NCI-H526 treated with DMSO at 0.1 percent for 48 hours (cell line): Measurements from ENCODE around the gene ALPL.

ENCODE experiments used
- DNase-seq: peaks from one replicate; lab custom pipeline; 2025; lab: John Stamatoyannopoulos, UW

The ALPL gene

DNA sequence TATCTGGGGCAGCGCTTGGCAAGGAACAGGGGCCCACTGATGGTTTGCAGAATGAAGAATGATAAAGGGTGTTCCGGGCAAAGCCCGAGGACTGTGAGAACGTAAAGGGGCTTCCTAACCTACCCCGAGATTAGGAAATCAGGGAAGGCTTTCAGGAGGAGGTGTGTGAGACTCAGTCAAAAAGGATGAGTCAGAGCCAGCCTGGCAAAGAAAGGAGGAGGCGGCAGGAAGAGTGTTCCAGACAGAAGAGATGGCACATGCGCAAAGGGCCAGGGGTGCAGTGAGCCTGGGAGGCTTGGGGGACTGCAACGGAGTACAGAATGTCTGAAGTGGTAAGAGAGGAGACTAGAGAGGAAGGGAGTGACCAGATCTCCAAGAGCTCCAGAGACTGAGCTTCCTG lies 89.7 kb downstream of the ALPL start:
- DNase-seq: no peak

DNA sequence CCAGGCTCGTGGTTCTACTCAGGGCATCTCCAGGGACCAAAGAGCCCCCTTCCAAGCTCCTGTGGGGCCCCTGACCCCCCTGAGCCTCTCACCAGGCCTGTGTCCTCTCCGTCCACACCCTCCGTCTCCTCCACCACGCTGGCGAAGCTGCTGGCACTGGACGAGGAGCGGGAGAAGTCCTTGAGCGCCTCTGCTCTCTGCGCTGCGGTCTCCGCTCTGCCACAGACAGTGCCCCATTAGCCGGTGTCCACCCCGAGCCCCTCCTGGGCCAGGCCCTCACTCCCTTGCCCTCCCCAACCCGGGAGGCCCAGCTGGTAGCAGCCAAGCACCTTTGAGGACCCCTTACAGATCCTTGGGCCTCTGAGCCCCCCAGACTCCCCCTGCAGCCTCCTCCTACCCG lies 90.2 kb downstream of the ALPL start:
- no peak for DNase-seq

DNA sequence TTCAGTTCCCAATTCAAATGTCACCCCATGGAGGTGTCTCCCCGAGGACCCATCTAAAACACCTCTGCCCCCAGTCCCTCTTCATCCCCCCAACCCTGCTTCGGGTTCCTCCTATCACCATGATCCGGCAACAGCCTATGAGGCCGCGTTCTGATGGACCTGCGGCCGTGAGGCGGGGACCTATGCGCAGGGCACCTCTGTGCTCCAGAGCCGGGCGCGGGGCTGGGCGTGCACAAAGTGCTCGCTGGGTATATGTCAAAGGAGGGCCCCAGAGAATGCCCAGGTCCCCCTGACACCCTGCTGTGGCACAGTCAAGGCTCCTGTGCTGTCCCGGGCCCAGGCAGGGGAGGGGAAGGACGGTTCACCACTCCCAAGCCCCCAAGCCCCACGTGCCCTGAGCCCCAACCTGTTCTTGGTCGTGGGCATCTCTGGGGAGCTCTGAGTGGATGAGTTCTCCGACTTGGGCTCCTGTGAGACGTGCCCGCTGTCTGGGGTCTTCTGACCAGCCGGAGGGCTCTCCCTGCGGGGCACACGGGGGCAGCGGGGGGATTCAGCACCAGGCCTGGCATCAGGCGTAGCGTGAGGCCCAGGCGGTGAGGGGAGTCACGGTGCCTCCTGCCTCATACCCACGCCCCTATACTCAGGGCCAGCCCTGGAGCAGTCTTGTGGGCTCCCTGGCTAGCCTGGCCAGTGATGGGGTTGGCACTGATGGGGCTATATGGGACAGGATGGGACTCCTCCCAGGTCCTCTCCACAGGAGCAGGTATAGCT lies 92.2 kb downstream of the ALPL start:
- DNase-seq: no peak

DNA sequence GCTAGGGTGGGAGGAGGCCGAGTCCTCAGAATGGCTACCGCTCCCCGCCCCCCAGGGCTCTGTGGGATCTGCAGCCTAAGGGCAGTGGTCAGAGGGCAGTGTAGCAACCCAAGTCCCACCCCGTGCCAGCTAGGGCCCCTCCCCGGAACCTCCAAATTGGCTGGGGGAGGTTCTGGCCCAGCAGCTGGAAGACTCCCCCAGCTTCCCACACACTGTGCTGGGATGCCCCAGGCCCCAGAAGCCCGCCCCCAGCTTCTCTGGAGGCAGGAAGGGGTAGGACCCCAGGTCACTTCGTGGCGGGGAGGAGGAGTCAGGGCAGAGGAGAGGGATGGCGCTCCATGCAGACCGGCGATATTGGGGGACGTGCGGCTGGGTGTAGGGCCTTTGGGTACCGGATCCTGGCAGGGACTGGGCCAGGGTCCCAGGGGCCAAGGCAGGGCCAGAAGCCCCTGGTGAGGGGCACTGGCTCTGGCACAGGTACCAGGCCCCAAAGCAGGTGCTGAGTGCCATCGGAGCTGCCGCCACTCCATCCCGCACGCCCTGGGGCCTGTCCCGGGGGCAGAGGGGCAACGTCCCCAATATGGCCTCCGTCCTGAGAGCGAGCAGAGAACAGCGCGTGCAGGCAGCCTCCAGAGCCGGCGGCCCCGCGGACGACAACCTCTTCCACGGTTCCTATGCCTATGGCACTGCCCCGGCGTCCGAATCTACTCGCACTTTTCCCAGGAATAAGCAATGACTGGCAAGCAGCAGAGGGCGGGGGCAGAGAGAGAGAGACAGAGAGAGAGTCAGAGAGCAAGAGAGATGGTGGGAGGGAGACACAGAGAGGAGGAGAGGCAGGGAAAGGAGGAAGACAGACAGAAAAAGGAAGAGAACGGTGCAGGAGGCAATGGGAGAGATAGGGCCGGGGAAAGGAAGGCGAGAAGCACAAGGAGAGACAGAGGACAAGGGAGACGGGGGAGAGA lies 94.2 kb downstream of the ALPL start:
- DNase-seq: no peak

DNA sequence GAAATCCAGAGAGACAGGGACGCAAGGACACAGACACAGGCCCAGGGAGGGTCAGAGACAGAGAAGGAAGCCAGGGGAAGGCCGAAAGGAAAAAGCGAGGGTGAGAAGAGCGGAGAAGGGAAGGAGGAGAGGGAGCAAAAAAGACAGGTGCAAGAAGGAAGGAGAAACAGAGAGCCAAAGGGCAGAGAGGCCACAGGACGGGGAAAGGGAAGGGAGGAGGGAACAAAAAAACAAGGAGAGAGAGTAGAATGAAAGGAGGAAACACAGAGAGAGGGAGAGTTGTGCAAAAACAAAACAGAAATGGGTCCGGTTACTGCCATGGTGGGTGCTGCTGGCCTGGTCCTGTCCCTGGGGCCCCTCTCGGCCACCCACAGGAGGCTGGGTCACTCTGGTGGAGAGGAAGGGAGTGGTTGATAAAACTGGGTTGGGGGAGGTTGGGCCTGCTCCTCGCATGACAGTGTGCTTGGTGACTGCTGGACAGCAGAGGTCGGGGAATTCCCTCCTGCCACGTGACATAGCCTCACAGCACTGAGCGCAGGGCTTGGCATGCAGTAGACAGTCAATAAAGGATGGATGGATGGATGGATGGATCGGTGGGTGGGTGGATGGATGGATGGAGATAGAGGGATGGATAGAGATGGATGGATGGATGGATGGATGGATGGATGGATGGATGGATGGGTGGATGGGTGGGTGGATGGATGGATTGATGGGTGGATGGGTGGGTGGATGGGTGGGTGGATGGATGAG lies 95.2 kb downstream of the ALPL start:
- DNase-seq: no peak

DNA sequence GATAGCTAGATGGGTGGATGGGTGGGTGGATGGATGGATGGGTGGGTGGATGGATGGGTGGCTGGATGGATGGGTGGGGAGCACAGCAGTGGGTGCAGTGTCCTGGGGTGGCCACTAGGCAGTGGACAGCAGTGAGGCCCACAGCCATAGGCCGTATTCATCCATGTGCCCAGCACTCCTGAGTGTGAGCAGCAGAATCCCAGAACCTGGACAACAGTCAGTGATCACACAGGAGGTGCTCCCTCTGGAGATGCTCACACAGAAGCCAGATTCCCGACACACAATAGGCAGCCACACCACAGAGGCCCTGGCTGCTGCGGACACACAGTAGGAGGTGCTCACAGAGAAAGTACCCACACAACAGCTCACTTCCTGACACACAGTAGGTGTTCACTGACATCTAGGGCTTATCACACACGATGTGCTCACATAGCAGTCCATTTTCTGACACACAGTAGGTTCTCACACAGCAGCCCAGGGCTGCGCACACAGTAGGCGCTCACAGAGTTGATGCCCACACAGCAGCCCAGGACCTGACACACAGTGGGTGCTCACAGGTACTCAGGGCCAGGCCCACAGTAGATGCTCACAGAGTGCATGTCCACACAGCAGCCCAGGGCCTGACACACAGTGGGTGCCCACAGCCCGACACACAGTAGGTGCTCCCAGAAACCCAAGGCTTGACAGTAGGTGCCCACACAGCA lies 95.9 kb downstream of the ALPL start:
- DNase-seq: no peak

DNA sequence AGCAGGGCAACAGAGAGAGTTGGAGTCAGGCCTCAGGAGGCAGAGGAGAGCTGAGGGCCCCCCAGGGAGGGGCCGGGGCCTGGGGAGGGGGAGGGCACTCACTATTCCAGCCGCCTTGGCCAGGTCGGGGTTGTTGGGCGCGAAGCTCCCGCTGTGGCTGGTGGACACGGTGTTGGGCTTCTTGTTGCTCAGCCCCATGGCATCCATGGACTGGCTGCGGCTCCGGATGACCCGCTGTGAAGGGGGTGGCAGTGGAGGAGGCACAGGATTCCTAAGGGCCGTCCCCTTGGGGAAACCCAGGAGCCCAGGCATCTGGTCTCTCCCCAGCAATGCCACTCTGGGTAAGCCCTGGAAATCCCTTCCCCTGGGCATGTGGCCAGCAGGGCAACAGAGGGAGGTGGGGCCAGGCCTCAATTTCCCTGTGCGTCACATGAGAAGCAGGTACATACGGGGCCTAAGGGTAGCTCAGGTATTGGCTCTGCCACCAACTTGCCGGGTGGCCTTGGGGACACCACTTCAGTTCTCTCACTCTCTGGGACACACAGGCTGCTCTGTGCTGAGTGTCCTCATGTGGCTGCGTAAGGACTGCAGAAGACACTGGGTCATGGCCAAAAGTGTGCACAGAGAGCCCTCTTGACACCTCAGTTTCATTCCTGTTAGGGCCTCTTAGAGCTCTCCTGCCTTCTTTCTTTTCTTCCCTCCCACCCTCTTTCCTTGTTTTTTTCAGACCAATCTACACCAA lies 96.9 kb downstream of the ALPL start:
- DNase-seq: no peak

DNA sequence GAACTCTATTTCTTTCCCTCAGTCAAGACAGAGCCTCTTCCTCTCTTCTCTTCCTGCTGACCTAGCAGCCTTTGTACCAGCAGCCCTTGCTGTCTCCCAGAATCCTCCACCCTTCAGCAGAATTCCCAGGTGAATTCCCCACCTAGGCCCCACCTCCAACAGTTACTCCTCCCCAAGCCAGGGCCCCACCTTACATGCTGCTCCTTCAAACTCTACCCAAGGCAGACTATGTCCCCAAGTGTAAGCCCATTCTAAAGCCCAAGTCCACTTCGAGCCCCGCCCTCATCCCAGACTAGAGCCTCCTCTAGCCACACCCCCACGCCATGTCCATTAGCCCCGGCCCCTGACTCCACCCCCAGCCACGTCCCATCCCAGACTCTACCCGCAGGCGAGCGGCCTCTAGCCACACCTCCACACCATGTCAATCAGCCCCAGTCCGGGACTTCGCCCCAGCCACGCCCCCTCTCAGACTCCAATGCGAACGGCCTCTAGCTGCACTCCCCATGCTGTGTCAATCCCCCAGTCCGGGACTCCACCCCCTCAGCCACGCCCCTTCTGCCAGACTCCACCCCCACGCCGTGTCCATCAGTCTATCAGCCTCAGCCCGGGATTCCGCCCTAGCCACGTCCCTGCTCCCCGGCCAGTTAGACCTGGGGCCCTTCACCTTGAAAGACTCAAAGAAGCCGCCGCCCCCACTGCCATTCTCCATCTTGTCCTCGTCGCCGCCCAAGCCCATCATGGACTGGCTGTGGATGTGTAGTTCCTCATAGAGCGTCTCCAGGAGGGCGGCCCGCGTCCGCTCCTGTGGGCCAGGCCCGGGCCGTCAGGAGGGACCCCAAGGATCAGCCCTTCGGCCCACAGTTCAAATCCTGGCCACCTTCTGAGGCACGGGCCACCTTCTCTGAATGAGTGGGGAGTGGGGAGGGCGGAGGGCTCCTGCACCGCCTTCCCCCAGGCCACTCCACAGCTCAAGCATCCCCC lies 98.6 kb downstream of the ALPL start:
- DNase-seq: peak; percentile 79

DNA sequence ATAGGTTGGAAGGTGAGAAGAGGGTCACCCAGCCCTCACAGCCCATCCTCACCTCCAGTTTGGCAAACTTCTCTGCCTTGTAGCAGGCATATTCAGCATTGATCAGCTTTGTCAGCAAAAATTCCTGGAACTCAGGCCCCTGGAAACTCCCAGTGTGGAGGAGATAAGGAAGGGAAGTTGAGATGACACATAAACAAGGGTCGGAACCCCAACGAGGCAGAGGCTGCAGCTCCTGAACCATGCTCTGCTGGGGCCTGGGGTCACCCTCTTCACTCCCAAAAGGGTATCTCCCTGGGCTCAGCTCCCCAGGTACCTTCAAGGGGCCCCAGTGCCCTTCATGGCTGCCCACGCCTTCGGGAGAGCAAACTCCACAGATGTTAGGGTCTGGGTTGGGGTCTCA lies 99.6 kb downstream of the ALPL start:
- DNase-seq: no peak

DNA sequence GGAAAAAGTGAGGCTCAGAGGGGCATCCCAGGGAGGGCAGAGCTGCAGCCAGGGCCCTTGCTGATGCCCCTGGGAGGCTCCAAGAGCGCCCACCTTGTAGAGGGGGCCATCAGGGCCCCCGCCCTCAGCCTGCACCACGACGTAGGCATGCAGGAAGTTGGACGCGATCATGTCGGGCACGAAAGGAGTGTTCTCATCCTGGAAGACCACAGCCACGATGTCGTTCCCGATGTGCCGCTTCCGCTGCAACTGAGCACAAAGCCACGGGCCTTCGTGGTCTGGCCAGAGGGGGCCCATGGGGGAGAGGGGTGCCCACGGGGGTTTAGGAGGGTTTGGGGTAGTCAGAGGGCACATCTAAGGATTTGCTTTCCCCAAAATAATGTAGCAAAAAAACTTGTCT lies 100.8 kb downstream of the ALPL start:
- DNase-seq: no peak

DNA sequence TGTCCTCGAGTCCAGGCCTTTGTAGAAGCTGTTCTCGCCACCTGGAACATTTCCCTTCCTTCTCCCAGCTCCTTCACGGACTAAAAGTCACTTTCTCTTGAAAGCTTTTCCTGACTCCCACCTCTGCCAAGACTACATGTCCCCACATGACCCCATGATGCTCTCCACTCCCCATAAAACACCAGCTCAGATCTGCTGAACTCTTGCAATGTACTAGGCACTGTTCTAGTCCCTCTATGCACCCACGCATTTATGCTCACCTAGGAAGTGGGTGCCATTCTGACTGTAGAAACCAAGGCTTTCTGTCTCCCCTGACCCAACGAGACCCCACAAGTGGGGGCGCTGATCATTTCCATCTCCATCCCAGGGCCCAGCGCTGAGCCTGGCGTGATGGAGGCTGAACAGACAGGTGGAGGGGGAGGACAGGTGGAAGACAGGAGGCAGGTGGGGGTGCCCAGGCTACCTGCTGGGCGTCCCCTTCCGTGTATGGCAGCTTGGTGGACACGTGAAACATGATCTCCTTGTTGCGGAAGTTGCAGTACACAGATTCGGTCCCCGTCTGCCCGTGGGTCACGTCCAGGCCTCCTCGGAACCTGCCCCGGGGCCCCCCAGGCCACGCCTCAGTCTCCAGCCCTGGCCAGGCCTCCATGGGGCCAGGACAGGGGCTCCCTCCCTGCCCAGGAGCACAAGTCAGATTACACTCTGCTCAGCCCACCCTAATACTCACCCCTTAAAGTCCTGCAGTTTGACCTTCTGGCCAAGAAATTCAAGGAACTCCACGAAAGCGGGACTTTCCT lies 102.0 kb downstream of the ALPL start:
- no peak for DNase-seq

DNA sequence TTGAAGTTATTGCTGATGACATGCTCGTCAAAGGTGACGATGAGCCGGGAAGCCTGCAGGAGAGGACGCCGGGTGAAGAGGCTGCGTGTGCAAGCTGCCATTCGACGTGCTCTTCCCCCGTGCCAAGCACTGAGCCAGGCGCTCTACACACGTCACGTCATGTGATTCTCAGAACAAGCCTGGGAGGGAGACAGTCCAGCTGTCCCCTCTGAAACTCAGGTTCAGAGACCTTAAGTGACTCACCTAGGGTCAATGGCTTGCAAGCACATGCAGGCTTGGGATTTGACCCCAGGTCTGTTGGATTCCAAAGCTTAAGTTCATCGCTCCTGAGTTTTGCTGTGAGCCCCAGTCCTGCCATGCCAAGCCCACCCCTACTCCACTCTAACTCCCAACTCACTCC lies 102.8 kb downstream of the ALPL start:
- no peak for DNase-seq

DNA sequence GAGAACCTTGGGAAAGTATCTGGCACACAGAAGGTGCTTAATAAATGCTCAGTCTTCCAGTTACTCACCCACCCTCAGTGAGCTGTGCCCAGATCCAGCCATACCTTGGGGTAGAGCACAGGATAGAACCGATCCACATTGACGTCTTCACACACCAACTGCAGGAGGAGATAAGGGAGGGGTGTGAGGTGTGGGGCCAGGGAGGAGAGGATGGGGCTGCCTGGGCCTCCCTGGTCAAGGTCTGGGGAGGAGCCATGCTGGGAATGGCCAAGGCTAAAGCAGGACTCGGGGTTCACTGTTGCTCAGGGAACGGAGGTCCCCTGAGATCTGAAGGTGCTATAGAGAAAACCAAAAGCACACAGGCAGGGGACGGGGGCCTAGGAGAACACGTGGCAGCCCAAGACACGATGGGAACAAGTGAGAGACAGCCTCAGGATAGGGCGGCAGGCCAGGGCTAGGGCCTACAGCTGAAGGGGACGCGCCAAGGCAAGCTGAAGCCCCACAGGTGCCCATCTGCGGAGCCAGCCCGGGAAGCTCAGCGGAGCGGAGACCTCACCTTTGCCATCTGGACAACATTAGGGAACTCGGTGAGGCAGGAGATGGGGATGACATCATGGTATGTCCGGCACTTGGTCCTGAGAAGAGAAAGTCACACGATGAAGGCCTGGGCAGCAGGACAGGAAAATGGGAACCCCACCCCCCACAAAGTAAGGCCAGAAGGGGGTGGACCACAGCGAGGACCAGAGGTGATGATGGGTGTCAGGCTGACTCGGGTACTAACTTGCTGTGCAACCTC lies 104.0 kb downstream of the ALPL start:
- no peak for DNase-seq

DNA sequence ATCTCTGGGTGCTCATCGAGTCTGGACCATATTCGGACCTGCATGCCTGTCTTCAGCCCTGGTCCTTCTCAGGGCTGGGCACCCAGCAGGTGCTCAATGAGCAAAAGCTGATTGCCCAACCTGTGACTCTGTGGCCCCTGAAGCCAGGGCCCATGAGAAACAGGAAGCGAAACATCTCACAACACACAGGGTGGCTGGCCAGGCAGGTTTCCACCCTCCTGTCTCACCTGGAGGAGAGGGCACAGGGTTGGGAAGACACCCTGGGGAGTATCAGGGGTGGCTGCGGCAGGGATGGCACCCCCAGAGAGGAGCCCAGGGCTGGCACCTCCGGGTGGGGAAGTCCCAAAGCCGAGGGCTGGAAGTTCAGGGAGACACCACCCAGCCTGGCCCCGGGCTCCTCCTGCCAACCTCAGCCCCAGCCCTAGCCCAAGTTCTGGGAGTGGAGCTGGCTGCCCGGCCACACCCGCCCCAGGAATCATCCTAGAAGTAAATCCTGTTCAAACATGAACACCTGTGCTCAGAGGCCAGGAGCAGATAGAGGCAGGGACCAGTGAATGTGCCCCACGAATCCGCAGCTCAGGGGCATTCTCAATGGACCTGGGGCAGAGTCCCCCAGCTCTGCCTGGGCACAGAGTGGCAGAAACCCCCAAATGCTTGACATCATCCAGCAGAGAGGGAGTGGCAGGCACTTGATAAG lies 105.3 kb downstream of the ALPL start:
- no peak for DNase-seq

DNA sequence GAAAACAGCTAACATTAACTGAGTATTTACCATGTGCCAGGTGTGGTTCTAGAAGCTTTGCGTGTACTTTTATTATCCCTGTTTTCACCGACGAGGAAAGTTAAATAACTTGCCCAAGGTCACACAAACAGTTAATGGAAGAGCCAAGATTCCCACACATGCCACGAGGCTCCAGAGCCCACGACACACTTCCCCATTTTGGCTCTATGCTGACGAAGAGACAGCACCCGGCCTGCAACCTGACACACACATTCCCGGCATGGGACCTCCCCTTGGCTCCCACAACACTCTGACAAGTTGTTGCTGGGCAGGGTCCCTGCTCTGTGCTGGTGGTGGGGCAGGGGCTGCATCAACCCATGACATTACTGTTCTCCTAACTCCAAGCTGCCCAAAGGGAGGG lies 107.1 kb downstream of the ALPL start:
- no peak for DNase-seq

DNA sequence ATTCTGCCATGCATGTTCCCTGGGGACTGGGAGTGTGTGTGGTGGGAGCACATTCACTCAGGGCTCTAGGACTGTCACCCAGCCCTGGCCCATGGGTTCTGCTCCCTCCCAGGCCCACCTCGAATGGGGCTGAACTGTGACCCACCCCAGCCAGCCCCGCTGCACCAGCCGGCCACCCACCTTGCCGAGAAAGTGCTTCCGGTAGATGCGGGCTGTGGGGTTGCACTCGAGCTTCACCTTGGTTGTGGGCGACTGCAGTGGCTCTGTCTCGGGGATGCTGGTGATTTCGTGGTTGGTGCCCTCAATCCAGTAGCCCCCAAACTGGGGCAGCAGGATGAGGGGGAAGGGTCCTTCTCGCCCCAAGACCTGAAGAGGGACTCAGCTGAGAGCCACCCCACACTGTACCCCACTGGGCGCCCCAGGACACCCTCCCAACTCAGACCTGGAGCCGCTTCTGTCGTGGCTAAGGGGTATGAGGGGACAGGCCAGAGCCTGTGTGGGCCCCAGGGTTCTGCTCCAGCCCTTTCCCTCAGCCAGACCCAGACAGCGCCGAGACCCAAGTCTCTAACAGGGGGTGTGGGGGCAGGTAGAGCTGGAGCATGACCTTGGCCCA lies 108.0 kb downstream of the ALPL start:
- no peak for DNase-seq

DNA sequence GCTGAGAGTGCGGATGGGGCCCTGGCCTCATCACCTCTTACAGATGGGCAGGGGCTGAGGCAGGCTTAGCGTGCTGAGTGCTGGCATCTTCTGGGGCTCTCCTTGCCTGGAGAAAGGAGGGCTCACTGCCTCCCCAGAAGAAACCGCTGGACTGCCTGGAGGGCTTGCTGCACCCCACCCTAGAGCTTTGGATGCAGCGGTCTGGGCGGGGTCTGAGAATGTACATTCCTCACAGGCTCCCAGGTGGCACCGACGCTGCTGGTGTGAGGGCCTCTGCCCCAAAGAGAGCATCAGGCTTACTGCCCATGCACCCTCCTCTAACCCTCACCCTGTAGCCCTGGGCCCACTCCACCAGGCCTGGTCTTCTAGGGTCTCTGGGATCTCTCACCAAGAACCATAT lies 108.8 kb downstream of the ALPL start:
- no peak for DNase-seq
